HepG2 (cell line): ENCODE measurements around the gene PIKFYVE. TPM values are rescaled to one million over a fixed set of nuclear protein-coding genes. Genes with fewer than 3 reads are reported as not detected.
"Not testable (repeated sequence)": the region's sequence is repeated elsewhere in the genome, so short reads cannot be mapped to it uniquely, and the experiment has no call there.

Source experiments
- ATAC-seq: fragments of 200-7000 bp; cut with Tn5 transposase; 3 replicates; pipeline ENCODE4 v1.9.1; 2020; ENCODE audit warnings: mild to moderate bottlenecking, moderate library complexity
- BruUV-seq: library from RNA; stranded (reverse); fragments of 400-500 nt; replicated peaks from 2 replicates; lab custom pipeline; 2021; lab: Mats Ljungman, UMichigan
- CTCF ChIA-PET: fragments of 300-600 bp; formaldehyde crosslinking; extraction: SDS; loops from one replicate; lab custom pipeline; 2021; ENCODE audit warnings: low total read pairs, inconsistent platforms, low intra/inter-chr PET ratio; lab: Yijun Ruan, JAX
- POLR2A ChIA-PET: fragments of 350-600 bp; sonication (Branson Sonifier 250); formaldehyde crosslinking; loops from one replicate; lab custom pipeline; 2020; ENCODE audit warnings: antibody characterized with exemption, inconsistent platforms; lab: Yijun Ruan, JAX
- DNase-seq: peaks from one replicate; pipeline ENCODE4 v3.0.0-alpha.2; 2015; ENCODE audit warnings: low spot score
- FAIRE-seq: peaks from 3 replicates; lab custom pipeline; 2011; peaks lifted over from hg19 to GRCh38; lab: Jason Lieb, UNC
- H2AFZ ChIP-seq: one replicate; pipeline ENCODE4 v1.6.1; 2011; ENCODE audit warnings: low read length, inconsistent platforms
- H3K27ac ChIP-seq: fragments of 300-600 bp; 3 replicates; pipeline ENCODE4 v1.8.0; 2011; ENCODE audit warnings: mixed run types, mild to moderate bottlenecking, mixed read lengths, low read length, inconsistent platforms; ENCODE audit not compliant: insufficient read depth; ENCODE audit errors: extremely low read length
- H3K27me3 ChIP-seq, 2 experiments: fragments of 200-600 bp in 1 of 2; 2 replicates in 1 of 2; 3 replicates in 1 of 2; pipeline versions ENCODE4 v1.6.0 to v1.8.0; 2011; ENCODE audit warnings: low read length in 2 of 2, mild to moderate bottlenecking in 2 of 2, moderate library complexity in 2 of 2, inconsistent platforms in 1 of 2; ENCODE audit not compliant: insufficient read depth in 2 of 2, control insufficient read depth in 1 of 2
- H3K36me3 ChIP-seq, 2 experiments: fragments of 200-600 bp in 1 of 2; replicated peaks in 1 of 2; 2 replicates in 1 of 2; 3 replicates in 1 of 2; pipeline versions ENCODE4 v1.5.1 to v1.8.0; 2011; ENCODE audit warnings: low read length in 2 of 2, inconsistent platforms in 1 of 2; ENCODE audit not compliant: insufficient read depth in 2 of 2, control insufficient read depth in 1 of 2
- H3K4me1 ChIP-seq: 2 replicates; pipeline ENCODE4 v1.5.1; 2012; ENCODE audit warnings: low read length, inconsistent platforms; ENCODE audit not compliant: insufficient read depth
- H3K4me2 ChIP-seq: 2 replicates; pipeline ENCODE4 v1.6.0; 2011; ENCODE audit warnings: low read depth, low read length, inconsistent platforms
- H3K4me3 ChIP-seq, 3 experiments: fragments of 200-600 bp in 1 of 3; sonication (generic), shearing (Covaris generic) in 1 of 3; replicated peaks in 1 of 3; 2 replicates each; pipeline ENCODE4 v1.5.1; 2011 to 2016; ENCODE audit warnings: low read length in 3 of 3, inconsistent platforms in 2 of 3, low read depth in 2 of 3, mild to moderate bottlenecking in 2 of 3, control low read depth in 1 of 3, mixed read lengths in 1 of 3; ENCODE audit not compliant: insufficient read depth in 1 of 3
- H3K79me2 ChIP-seq: one replicate; pipeline ENCODE4 v1.6.1; 2011; ENCODE audit warnings: low read length, inconsistent platforms; ENCODE audit not compliant: insufficient read depth
- H3K9ac ChIP-seq: 2 replicates; pipeline ENCODE4 v1.6.0; 2011; ENCODE audit warnings: mild to moderate bottlenecking, low read depth, low read length, inconsistent platforms; ENCODE audit not compliant: insufficient read depth
- H3K9me3 ChIP-seq: 2 replicates; pipeline ENCODE4 v1.5.1; 2012; ENCODE audit warnings: mild to moderate bottlenecking, low read length
- H4K20me1 ChIP-seq: 2 replicates; pipeline ENCODE4 v1.6.0; 2011; ENCODE audit warnings: inconsistent platforms, mild to moderate bottlenecking, low read length, moderate library complexity; ENCODE audit not compliant: insufficient read depth
- ATF7-NPFF ChIP-seq: sonication (generic); formaldehyde crosslinking; IDR thresholded peaks from 2 replicates; pipeline ENCODE4 v1.8.1; 2023; ENCODE audit warnings: mild to moderate bottlenecking, low read depth, missing genetic modification reagents, moderate library complexity
- ATM ChIP-seq: fragments of 450-650 bp; IDR thresholded peaks from 2 replicates; pipeline ENCODE4 v1.7.1; 2017; ENCODE audit warnings: mild to moderate bottlenecking, borderline replicate concordance
- BHLHE40 ChIP-seq: IDR thresholded peaks from 2 replicates; pipeline ENCODE4 v1.6.1; 2011; ENCODE audit warnings: low read length, improper control_type of control experiment
- FOXA1 ChIP-seq, 2 experiments: fragments of 450-650 bp in 1 of 2; sonication (generic) in 1 of 2; formaldehyde crosslinking in 1 of 2; IDR thresholded peaks; 2 replicates each; pipeline versions ENCODE4 v1.4.0 to v1.6.1; 2016 to 2020; ENCODE audit warnings: missing genetic modification reagents in 1 of 2
- SMC3 ChIP-seq: IDR thresholded peaks from 2 replicates; pipeline ENCODE4 v1.6.1; 2011; ENCODE audit warnings: low read length, improper control_type of control experiment
- STAG1 ChIP-seq: sonication (generic); formaldehyde crosslinking; IDR thresholded peaks from 2 replicates; pipeline ENCODE4 v1.4.0; 2020; ENCODE audit warnings: missing genetic modification reagents
- ZNF12 ChIP-seq: sonication (generic); formaldehyde crosslinking; IDR thresholded peaks from 2 replicates; pipeline ENCODE4 v1.5.0; 2020; ENCODE audit warnings: missing genetic modification reagents
- ZNF383 ChIP-seq: sonication (generic); formaldehyde crosslinking; IDR thresholded peaks from 2 replicates; pipeline ENCODE4 v1.4.0; 2020; ENCODE audit warnings: missing genetic modification reagents, mild to moderate bottlenecking, borderline replicate concordance
- ZNF747 ChIP-seq: sonication (generic); formaldehyde crosslinking; IDR thresholded peaks from 2 replicates; pipeline ENCODE4 v1.8.1; 2023; ENCODE audit warnings: missing genetic modification reagents, mild to moderate bottlenecking, borderline replicate concordance
- WGBS: methylation state at CpG from one replicate; pipeline ENCODE4 v1.1.6; 2017; ENCODE audit warnings: low lambda C conversion rate; 5-methylcytosine and 5-hydroxymethylcytosine counted together
- in situ Hi-C: cut with HindIII; loops from 2 replicates; pipeline ENCODE4 v1.10.0; 2017; ENCODE audit warnings: low pct_unique_long_range_greater_than_20kb; ENCODE audit not compliant: extremely low pct_ligation_motif_present
- intact Hi-C: fragments of 100-400 bp; cut with micrococcal nuclease; formaldehyde crosslinking; loops from one replicate; pipeline ENCODE4 v1.10.0; 2022; ENCODE audit not compliant: unreplicated experiment
- polyA plus RNA-seq, 8 experiments: library from polyadenylated mRNA; depleted of rRNA in 3 of 8; stranded (reverse) in 7 of 8; unstranded in 1 of 8; fragments of >200 nt; fragmentation: Illumina TruSeq in 4 of 8; extraction: Trizol in 4 of 8; gene quantifications; 2 replicates each; pipeline versions ENCODE4 v1.2.1 to v1.2.3, GENCODE V29; 2011 to 2016; ENCODE audit warnings: low read depth in 4 of 8, missing spikeins in 1 of 8, mixed read lengths in 1 of 8; ENCODE audit not compliant: insufficient read depth in 1 of 8
- total RNA-seq, 5 experiments: library from RNA; depleted of rRNA; stranded (reverse); fragments of >200 nt; fragmentation: Illumina TruSeq; extraction: Trizol; gene quantifications; 2 replicates each; pipeline ENCODE4 v1.2.3, GENCODE V29; 2016; ENCODE audit warnings: low read depth in 1 of 5
- TF ChIP-seq, protein P1 (sequence below): sonication (generic); formaldehyde crosslinking; IDR thresholded peaks from 2 replicates; pipeline ENCODE4 v1.5.0; 2020; ENCODE audit warnings: mild to moderate bottlenecking, missing genetic modification reagents, moderate library complexity
- TF ChIP-seq, protein P2 (sequence below): IDR thresholded peaks from 2 replicates; pipeline ENCODE4 v1.6.1; 2018; ENCODE audit warnings: missing genetic modification reagents

The PIKFYVE gene
- total and polyA plus RNA-seq, 2 of the 13 experiments (the other 11 are each of a cell fraction or from before 2014, with no cell fraction given) = 20.2 to 21.7 TPM

- ChIA-PET CTCF (no interaction called here), POLR2A (no interaction called here)
- DNase-seq = peak; percentile 25
- FAIRE-seq = peak; percentile 12
- H3K9me3 ChIP-seq = no peaks in the 10 kb centered on the region
- H3K9ac ChIP-seq = no peak overlapping the region
- TF ChIP-seq ZNF747 (no peak), STAG1 (0 out of 2 replicates have a peak, but pooled peaks have one; percentile 6), BHLHE40 (no peak), ZNF12 (CRISPR knock-in tag) (peak; percentile 71; the same call in 1 of the 2 replicates), SMC3 (0 out of 2 replicates have a peak, but pooled peaks have one; percentile 5), ATM (no peak), ZNF383 (CRISPR knock-in tag) (no peak), ATF7-NPFF (CRISPR knock-in tag) (no peak), FOXA1 (IDR thresholded peaks at IDR 0.05) (no peak), FOXA1 (CRISPR knock-in tag; IDR thresholded peaks at IDR 0.05) (no peak)
- TF ChIP-seq, protein P1, sequence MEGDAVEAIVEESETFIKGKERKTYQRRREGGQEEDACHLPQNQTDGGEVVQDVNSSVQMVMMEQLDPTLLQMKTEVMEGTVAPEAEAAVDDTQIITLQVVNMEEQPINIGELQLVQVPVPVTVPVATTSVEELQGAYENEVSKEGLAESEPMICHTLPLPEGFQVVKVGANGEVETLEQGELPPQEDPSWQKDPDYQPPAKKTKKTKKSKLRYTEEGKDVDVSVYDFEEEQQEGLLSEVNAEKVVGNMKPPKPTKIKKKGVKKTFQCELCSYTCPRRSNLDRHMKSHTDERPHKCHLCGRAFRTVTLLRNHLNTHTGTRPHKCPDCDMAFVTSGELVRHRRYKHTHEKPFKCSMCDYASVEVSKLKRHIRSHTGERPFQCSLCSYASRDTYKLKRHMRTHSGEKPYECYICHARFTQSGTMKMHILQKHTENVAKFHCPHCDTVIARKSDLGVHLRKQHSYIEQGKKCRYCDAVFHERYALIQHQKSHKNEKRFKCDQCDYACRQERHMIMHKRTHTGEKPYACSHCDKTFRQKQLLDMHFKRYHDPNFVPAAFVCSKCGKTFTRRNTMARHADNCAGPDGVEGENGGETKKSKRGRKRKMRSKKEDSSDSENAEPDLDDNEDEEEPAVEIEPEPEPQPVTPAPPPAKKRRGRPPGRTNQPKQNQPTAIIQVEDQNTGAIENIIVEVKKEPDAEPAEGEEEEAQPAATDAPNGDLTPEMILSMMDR (CRISPR knock-in tag) = peak; percentile 38; the same call in 1 of the 2 replicates
- TF ChIP-seq, protein P2, sequence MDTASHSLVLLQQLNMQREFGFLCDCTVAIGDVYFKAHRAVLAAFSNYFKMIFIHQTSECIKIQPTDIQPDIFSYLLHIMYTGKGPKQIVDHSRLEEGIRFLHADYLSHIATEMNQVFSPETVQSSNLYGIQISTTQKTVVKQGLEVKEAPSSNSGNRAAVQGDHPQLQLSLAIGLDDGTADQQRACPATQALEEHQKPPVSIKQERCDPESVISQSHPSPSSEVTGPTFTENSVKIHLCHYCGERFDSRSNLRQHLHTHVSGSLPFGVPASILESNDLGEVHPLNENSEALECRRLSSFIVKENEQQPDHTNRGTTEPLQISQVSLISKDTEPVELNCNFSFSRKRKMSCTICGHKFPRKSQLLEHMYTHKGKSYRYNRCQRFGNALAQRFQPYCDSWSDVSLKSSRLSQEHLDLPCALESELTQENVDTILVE (CRISPR knock-in tag) = no peak
- intact Hi-C loops = no loop called here
- no peaks in the 10 kb centered on the region for H3K36me3 ChIP-seq
- no TSS peak for BruUV-seq
- no peaks in the 10 kb centered on the region for H3K4me1 ChIP-seq
- peak; percentile 68 for ATAC-seq
- WGBS = 15% methylated on average over 3 of the region's 3 CpGs
- in situ Hi-C loops = loop anchor here (25.0 kb wide), 1 partner anchor 1795 kb away; no protein-coding TSS in a partner anchor
- H3K79me2 ChIP-seq = no peaks in the 10 kb centered on the region
- peaks cover 0 to 13% of the 10 kb centered on the region in 2 experiments; a peak in 1 of 5 replicates for H3K27me3 ChIP-seq
- H2AFZ ChIP-seq = no peak overlapping the region
- H4K20me1 ChIP-seq = no peaks in the 10 kb centered on the region
- H3K4me3 ChIP-seq = no peak overlapping the region
- no peak overlapping the region for H3K27ac ChIP-seq
- H3K4me2 ChIP-seq = no peak overlapping the region
Measured at GRCh38 chr2:208392300-208392699, 126.2 kb downstream of the PIKFYVE start.

GRCh38 chr2:208396796-208397195 lies 130.7 kb downstream of the PIKFYVE start:
- H3K27ac ChIP-seq, H3K4me1 ChIP-seq, CTCF ChIA-PET, intact Hi-C loops, H3K79me2 ChIP-seq, H3K4me3 ChIP-seq, H3K9ac ChIP-seq, H3K4me2 ChIP-seq, H2AFZ ChIP-seq, POLR2A ChIA-PET, H4K20me1 ChIP-seq, DNase-seq, FAIRE-seq, H3K36me3 ChIP-seq, BruUV-seq, ATAC-seq, H3K9me3 ChIP-seq: not testable (repeated sequence)
- 20% methylated on average over 4 of the region's 4 CpGs for WGBS
- peaks cover 0 to 13% of the 10 kb centered on the region in 2 experiments; a peak in 1 of 5 replicates for H3K27me3 ChIP-seq
- in situ Hi-C loops = loop anchor here (25.0 kb wide), 1 partner anchor 1791 kb away; no protein-coding TSS in a partner anchor
